Mucosa of rectum (tissue), 2 donors: Measurements from ENCODE around the gene SPATA20.

Experiments
- H3K27ac ChIP-seq, 2 donors: one replicate each; pipeline ENCODE4 v1.7.0; 2013; ENCODE audit warnings: inconsistent platforms in 2 of 2, low read depth in 2 of 2, low read length in 2 of 2
- H3K27me3 ChIP-seq, 2 donors: one replicate each; pipeline ENCODE4 v1.7.0; 2013; ENCODE audit warnings: low read length in 2 of 2; ENCODE audit not compliant: control insufficient read depth in 2 of 2, insufficient read depth in 2 of 2
- H3K36me3 ChIP-seq, 2 donors: one replicate each; pipeline ENCODE4 v1.7.0; 2013; ENCODE audit warnings: low read length in 2 of 2; ENCODE audit not compliant: control insufficient read depth in 2 of 2, insufficient read depth in 2 of 2
- H3K4me1 ChIP-seq, 2 donors: one replicate each; pipeline ENCODE4 v1.7.0; 2013; ENCODE audit warnings: low read length in 2 of 2, mild to moderate bottlenecking in 1 of 2; ENCODE audit not compliant: control insufficient read depth in 2 of 2, insufficient read depth in 2 of 2
- H3K4me3 ChIP-seq, 2 donors: one replicate each; pipeline ENCODE4 v1.7.0; 2013; ENCODE audit warnings: low read length in 2 of 2
- H3K9ac ChIP-seq, 2 donors: one replicate each; pipeline ENCODE4 v1.7.0; 2013; ENCODE audit warnings: low read length in 2 of 2, low read depth in 1 of 2, mild to moderate bottlenecking in 1 of 2
- H3K9me3 ChIP-seq, 2 donors: one replicate each; pipeline ENCODE4 v1.7.0; 2013; ENCODE audit warnings: low read length in 2 of 2; ENCODE audit not compliant: control insufficient read depth in 2 of 2
- donor health status: healthy.
- donor health status: Normal muscosa, but diverticular disease.

Gene SPATA20

GRCh38 chr17:50520483-50520882 is 26.5 kb upstream of the SPATA20 start:
- H3K4me1 ChIP-seq, result peaks cover 4 to 7% of the 10 kb centered on the region in 2 donors
- no peak overlapping the region for H3K9ac ChIP-seq
- no peaks in the 10 kb centered on the region for H3K9me3 ChIP-seq
- no peak overlapping the region for H3K4me3 ChIP-seq
- no peaks in the 10 kb centered on the region for H3K36me3 ChIP-seq
- H3K27ac ChIP-seq, result no peak overlapping the region
- H3K27me3 ChIP-seq, result no peaks in the 10 kb centered on the region

- Histone ChIP-seq H3K9me3 (no peaks in the 10 kb centered on the region), H3K9ac (no peak overlapping the region), H3K4me1 (peaks cover 4 to 7% of the 10 kb centered on the region in 2 donors), H3K4me3 (no peak overlapping the region), H3K27me3 (no peaks in the 10 kb centered on the region), H3K27ac (no peak overlapping the region), H3K36me3 (no peaks in the 10 kb centered on the region)
Observed at GRCh38 chr17:50521514-50521913, 25.5 kb upstream of the SPATA20 start.

- Histone ChIP-seq H3K4me3 (no peak overlapping the region), H3K4me1 (peaks cover 2 to 6% of the 10 kb centered on the region in 2 donors), H3K27ac (no peak overlapping the region), H3K27me3 (no peaks in the 10 kb centered on the region), H3K9ac (no peak overlapping the region), H3K9me3 (no peaks in the 10 kb centered on the region), H3K36me3 (no peaks in the 10 kb centered on the region)
Observed at GRCh38 chr17:50522766-50523165, 24.2 kb upstream of the SPATA20 start.

GRCh38 chr17:50523208-50523607 is 23.8 kb upstream of the SPATA20 start:
- Histone ChIP-seq H3K9me3 (no peaks in the 10 kb centered on the region), H3K27ac (no peak overlapping the region), H3K27me3 (no peaks in the 10 kb centered on the region), H3K4me1 (peaks cover 0 to 3% of the 10 kb centered on the region in 2 donors), H3K4me3 (no peak overlapping the region), H3K36me3 (no peaks in the 10 kb centered on the region), H3K9ac (no peak overlapping the region)

- H3K27me3 ChIP-seq, result no peaks in the 10 kb centered on the region
- H3K9ac ChIP-seq, result no peak overlapping the region
- no peak overlapping the region for H3K4me3 ChIP-seq
- H3K9me3 ChIP-seq, result no peaks in the 10 kb centered on the region
- H3K27ac ChIP-seq, result no peak overlapping the region
- no peaks in the 10 kb centered on the region for H3K36me3 ChIP-seq
- peaks cover 0 to 2% of the 10 kb centered on the region in 2 donors for H3K4me1 ChIP-seq
Observed at GRCh38 chr17:50524838-50525237, 22.1 kb upstream of the SPATA20 start.

- H3K27me3 ChIP-seq, result peaks cover 5 to 7% of the 10 kb centered on the region in 2 donors
- H3K9ac ChIP-seq, result no peak overlapping the region
- H3K9me3 ChIP-seq, result no peaks in the 10 kb centered on the region
- H3K27ac ChIP-seq, result no peak overlapping the region
- H3K36me3 ChIP-seq, result no peaks in the 10 kb centered on the region
- H3K4me3 ChIP-seq, result no peak overlapping the region
- H3K4me1 ChIP-seq, result peaks cover 4 to 7% of the 10 kb centered on the region in 2 donors
Observed at GRCh38 chr17:50527155-50527762, 19.7 kb upstream of the SPATA20 start.

- peaks cover 9 to 13% of the 10 kb centered on the region in 2 donors for H3K4me1 ChIP-seq
- H3K27ac ChIP-seq, result no peak overlapping the region
- peaks cover 10% of the 10 kb centered on the region in 2 donors for H3K27me3 ChIP-seq
- H3K36me3 ChIP-seq, result no peaks in the 10 kb centered on the region
- H3K9ac ChIP-seq, result no peak overlapping the region
- no peaks in the 10 kb centered on the region for H3K9me3 ChIP-seq
- H3K4me3 ChIP-seq, result no peak overlapping the region
Observed at GRCh38 chr17:50527949-50528474, 19.0 kb upstream of the SPATA20 start.

- Histone ChIP-seq H3K9me3 (no peaks in the 10 kb centered on the region), H3K27ac (no peak overlapping the region), H3K27me3 (peaks cover 10 to 18% of the 10 kb centered on the region in 2 donors), H3K9ac (no peak overlapping the region), H3K4me3 (no peak overlapping the region), H3K4me1 (peaks cover 19 to 29% of the 10 kb centered on the region in 2 donors), H3K36me3 (no peaks in the 10 kb centered on the region)
Observed at GRCh38 chr17:50529849-50530248, 17.1 kb upstream of the SPATA20 start.

- Histone ChIP-seq H3K27me3 (peaks cover 10 to 18% of the 10 kb centered on the region in 2 donors), H3K36me3 (peaks cover 4 to 6% of the 10 kb centered on the region in 2 donors), H3K4me1 (peaks cover 21 to 37% of the 10 kb centered on the region in 2 donors), H3K9me3 (no peaks in the 10 kb centered on the region), H3K27ac (no peak overlapping the region), H3K4me3 (no peak overlapping the region), H3K9ac (no peak overlapping the region)
Observed at GRCh38 chr17:50531428-50532025, 15.4 kb upstream of the SPATA20 start.

GRCh38 chr17:50532452-50533024 is 14.4 kb upstream of the SPATA20 start, which contains the start of gene EPN3:
TSS of gene EPN3 (plus strand) at chr17:50532735. CDS start at chr17:50536557, 3,822 bp downstream.
- Histone ChIP-seq H3K4me1 (peaks cover 19 to 37% of the 10 kb centered on the region in 2 donors), H3K9ac (peak within 1 kb of the TSS; percentile 74 to 90), H3K4me3 (peak within 1 kb of the TSS; percentile 68 to 86), H3K36me3 (peaks cover 9 to 15% of the 10 kb centered on the region in 2 donors), H3K27ac (peak within 1 kb of the TSS; percentile 91 to 97), H3K9me3 (no peaks in the 10 kb centered on the region), H3K27me3 (peaks cover 10 to 18% of the 10 kb centered on the region in 2 donors)
